ENCODE data around the gene TMEM185B.
"Not testable (repeated sequence)": the region's sequence is repeated elsewhere in the genome, so short reads cannot be mapped to it uniquely, and the experiment has no call there.

Gene TMEM185B

DNA sequence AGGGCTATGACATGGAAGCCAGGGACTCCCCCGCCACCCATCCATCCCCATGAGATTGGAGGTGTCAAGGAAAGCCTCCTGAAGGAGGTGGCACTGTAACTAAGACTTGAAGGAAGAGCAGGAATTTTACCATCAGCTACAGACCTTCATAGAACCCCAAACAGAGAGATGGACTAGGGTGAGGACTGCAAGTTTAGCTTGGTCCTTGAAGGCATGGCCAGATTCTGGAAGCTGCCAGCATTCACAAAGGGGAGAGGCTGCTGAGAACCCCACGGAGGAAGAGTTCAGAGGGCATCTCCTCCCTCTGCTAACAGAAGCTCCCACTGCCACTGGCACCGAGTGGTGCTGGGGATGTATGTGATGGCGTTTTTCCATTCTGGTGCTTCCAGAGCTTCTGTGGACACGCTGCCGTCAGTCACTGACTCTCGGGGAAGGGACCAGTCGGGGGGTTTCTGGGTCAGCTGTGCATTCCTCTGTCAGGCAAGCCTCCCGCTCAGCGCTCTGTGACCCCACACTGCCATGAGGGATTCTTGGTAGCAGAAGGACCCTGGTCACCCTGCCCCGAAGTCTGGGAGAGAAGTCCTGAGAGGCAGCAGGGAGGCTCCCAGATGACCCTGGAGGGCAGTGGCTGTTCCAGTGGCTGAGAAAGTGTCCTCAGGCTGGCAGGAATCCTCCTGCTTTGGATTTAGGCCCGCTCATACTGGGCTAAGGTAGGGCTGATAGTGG lies 18.1 kb downstream of the TMEM185B start:
- no peak for DNase-seq

DNA sequence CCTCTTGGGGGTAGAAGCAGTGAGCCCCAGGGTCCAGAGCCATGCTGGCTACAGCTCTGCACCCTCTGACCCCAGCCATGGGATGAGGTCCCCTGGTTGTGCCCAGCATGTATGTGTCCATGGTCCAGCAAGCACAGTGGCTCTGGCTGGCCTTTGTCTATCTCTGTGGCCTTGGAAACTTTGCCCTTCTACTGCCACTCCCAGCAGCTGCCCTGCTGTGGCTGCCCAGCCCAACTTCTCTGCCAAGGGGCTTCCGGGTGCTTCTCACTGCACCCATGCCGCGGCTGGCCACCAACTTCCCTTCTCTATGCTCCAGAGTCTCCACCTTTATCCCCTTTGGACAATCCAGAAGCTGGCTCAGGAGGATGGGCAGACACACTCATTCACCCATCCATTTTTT lies 18.8 kb downstream of the TMEM185B start:
- no peak for DNase-seq

DNA sequence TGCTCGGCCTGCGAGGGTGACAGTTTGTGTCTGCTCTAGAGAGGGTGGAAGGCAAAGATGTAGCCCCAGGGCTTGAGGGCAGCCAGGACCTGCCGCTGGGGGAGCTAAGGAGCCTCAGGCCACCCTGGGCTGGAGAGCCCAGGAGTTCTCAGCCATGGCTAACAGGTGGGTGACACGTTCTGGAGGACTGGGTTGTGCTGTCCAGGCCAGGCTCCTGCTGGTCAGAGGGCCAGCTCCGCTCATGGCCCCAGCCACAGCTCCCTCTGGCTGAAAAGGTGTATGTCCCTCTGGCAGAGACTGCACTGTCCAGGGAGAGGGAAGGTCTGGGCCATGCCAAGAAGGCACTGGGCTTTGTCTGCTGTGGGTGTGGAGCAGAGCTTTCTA lies 19.2 kb downstream of the TMEM185B start:
- DNase-seq, result no peak

DNA sequence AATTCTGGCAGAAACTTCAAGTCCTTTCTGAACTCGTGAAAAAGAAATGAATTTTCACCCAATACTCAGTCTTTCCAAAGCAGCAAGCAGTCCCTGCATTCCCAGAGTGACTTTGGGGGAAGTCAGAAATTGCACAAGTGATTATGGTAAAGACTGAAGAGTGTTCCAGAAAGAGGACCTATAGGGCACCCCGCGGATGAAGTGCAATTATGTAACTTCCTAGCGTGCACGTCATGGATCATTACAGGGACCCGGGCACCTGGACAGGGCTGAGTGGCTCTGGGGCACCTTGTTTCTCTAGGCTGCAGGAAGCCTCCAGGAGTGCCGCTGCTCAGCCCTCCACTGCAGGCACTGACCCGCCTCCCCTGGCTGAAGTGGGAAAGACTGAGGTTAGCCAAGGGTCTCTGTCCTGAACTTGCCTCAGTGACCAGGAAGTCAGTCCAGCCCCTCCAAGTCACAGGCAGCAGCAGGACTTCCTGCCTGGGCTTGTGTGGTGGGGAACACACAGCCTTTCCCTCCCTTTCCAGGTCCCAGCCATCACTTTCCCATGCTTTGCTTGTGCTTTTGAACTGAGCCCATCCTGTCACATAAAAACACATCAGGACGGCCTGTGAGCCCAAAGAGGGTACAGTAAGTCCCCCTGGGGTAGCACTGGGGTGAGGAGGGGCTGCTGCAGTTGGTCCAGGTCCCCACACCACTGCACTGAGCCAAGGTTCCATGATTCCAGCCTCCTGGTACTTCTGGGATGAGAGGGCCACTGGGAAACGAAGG lies 19.8 kb downstream of the TMEM185B start:
- DNase-seq, result no peak

DNA sequence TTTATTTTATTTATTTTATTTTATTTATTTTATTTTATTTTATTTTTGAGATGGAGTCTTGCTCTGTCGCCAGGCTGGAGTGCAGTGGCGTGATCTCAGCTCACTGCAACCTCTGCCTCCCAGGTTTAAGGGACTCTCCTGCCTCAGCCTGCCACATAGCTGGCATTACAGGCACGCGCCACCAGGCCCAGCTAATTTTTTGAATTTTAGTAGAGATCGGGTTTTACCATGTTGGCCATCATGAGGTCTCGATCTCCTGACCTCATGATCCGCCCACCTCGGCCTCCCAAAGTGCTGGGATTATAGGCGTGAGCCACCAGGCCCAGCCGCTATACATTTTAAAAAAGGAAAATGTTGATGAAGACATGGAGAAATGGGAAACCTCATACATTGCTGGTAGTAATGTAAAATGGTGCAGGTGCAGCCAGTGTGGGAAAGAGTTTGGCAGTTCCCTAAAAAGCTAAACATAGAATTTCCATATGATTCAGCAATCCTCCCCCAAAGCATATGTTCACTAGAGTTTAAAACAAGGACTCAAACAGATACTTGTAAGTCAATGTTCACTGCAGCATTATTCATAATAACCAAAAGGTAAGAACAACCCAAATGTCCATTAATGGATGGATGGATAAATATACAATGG lies 23.3 kb downstream of the TMEM185B start:
- not testable (repeated sequence) for DNase-seq

DNA sequence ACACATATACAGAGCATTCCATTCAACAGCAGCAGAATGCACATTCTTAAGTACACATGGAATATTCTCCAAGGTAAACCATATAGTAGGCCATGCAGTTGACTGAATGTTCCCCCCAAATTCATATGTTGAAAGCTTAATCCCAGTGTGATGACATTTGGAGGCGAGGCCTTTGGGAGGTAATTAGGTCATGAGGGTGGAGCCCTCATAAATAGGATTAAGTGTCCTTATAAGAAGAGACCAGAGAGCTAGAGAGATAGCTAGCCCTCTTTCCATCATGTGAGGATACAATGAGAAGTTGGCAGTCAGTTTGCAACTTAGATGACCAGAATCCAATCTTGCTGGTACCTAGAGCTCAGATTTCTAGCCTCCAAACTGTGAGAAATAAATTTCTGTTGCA lies 27.6 kb downstream of the TMEM185B start:
- DNase-seq, result no peak

DNA sequence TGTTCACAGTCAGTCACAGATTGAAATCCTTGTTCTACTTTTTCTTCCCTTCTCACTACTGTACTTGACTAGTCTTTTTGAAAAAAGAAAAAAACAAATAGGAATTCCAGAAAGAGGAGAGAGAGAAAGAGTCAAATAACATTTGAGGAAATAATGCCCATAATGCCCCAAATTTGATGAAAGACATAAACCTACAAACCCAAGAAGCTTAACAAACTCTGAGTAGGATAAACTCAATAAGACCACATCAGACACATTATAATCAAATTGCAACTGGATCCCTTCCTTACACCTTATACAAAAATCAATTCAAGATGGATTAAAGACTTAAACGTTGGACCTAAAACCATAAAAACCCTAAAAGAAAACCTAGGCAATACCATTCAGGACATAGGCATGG lies 30.9 kb downstream of the TMEM185B start:
- no peak for DNase-seq

DNA sequence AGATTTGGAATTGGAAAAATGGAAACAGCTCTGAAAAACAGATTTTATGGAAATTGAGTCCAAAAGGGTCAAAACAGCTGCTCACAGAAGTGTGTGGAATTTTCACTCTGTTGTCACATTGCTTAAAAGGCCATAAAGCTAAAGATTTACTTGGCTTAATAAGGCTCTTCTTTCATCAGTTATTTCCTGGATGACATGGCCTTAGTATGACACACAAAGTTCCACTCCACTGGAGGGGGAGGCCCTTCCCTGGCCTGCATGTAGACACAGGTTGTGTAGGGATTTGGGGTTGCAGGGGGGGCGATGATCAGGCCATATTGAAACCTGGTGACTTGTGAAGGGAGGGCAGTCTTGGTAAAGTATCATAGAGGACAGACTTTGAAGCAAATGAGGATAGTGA lies 34.0 kb downstream of the TMEM185B start:
- no peak for DNase-seq

DNA sequence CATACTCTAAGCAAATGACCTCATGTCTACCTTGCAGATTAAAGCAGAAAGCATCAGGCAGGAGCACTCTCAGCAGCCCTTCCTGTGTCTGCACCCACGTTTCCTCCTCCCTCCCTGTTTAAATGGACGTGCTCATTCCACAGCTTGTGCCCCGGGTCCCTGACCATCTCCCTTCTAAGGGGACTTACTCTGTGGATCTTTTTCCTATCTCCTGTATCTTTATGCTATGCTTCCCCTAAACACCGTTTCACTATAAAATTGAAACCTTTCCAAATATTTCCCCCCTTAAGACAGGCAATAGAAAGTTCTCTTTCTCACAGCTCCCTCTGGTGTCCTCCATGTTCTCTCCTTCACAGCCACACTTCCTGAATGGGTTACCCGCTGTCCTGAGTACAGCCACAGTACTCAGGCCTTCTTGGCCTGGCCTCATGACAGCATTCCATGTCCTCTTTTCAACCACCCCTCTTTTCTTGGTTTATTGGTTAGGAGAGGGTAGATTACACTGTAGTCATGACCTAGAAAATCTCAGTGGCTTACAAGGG lies 41.1 kb downstream of the TMEM185B start:
- DNase-seq, result no peak

DNA sequence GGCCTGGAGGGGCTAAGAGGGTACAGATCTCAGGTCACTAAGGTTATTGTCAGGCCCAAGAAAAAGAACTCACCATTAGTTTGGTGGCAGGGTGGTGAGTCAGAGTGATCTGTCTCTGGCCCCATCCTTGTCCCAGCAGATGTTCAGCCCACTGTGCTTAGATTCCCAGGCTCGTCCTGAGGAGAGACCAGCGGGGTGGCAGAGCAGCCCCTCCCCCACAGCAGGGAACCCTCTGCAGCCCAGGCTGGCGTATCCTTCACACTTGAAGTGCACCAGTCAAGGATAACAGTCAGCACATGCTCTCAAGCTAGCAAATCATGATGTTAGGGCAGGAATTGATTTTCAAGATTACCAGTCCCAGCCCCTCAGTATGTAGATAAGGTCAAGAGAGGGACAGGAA lies 43.1 kb downstream of the TMEM185B start:
- DNase-seq, result no peak

DNA sequence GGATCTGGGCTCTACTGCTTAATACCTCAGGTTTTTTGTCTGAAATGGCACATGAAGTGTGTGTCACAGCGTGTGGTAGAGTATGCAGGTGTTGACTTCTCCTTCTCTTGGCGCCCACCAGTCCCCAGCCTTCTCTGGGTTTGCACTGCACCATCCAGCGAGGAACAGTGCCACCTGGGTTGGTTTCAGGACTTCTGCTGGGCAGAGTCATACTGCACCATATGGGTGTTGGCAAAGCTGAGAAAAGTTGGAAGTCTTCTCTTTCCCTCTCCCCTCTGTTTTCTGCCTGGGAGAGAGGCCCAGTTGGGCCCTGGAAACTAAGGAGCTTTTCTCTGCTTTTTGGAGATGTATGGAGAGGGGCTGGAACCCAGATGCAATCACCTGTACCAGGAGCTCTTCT lies 43.8 kb downstream of the TMEM185B start:
- no peak for DNase-seq

DNA sequence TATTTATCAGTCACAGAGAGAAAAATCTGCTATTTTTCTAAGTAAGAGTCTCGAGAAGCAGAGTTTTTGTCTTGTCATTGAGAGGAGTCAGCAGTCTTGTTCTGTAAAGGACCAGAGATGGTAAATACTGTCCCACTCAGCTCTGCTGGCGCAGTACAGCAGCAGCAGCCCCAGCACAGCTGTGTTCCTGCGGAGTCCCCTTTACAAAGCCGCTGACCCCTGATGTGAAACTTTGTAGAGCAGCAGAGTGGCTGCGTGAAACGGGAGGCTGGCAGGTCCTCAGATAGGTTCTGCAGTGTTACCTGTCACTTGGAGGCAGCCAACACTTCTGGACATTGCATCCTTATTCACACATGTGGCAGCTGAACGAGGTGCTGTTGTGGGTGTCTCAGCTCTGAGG lies 45.2 kb downstream of the TMEM185B start:
- no peak for DNase-seq

DNA sequence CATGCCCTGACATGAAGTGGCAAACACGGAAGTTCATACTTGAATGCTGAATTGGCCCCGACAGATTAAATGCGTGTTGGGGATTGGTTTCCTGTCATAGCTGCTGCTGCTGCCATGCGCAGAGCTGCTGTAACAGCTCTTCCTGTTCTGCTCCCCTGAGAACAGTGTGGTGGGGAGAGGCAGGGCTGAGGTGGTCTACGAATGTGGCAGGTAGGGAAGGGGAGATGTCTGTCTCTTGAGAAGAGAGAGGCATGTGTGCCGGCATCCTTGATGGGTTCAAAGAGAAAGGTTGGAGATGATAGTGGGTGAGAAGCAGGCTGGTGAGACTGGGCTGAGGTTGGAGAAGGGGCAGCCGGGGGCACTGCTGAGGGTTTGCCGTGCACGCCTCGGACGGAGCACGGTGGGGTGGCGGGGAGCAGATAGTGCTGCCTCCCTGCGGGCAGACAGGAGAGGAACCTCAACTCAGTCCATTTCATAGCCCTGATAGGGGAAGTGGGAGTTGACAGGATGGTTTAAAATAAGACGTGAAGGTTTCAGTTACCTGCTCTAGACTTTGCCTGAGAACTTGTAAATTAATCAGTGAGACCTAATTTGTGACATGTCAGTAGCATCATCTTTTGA lies 46.1 kb downstream of the TMEM185B start:
- peak; percentile 61 for DNase-seq

DNA sequence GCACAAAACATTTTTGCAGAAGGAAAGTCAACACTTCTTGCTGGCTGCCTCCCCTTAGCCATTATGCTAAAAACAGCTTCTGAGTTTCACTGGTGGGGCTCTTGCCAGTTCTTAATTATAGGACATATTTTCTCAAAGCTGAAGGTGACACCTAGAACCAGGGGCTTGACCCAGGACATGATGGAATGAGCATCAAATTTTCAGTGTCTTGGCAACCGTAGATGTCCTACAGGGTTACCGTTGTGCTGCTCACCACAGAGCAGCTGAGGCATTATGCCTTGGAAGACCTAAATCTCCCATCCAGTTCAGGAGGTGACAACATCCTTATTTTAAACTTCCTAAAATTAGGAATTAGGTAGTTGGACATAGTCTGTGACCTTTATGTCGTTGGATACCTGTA lies 46.7 kb downstream of the TMEM185B start:
- no peak for DNase-seq

DNA sequence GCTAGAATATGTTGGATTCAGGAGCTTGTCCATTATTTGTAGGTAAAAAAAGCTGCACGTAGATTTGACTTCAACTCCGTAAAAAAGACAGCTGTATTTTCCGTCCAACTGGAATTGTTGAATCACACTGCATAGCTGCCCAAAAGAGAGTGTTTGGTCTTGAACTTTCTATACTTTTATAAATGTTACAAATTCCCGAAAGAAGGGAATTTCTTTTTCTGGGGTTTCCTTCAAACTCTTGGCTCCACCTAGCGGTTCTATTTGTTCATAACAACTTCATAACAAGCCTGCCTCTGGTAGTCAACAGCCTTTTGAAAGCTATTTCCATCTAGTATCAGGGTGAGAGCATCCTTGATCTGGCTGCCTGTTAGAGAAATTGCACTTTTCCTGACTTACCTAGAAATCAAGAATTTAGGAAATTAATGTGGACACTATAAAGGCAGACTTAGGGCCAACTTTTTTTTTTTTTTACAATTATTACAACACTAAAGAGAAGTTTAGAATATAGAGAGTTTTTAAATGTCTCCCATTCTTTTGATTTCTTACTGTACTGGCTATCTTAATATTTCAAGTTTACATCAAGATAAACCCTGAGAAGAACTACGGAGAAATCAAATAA lies 48.1 kb downstream of the TMEM185B start:
- no peak for DNase-seq

All from T-helper 9 cell (primary cell).